ENCODE results near the gene CSNK1D.

Gene CSNK1D

DNA sequence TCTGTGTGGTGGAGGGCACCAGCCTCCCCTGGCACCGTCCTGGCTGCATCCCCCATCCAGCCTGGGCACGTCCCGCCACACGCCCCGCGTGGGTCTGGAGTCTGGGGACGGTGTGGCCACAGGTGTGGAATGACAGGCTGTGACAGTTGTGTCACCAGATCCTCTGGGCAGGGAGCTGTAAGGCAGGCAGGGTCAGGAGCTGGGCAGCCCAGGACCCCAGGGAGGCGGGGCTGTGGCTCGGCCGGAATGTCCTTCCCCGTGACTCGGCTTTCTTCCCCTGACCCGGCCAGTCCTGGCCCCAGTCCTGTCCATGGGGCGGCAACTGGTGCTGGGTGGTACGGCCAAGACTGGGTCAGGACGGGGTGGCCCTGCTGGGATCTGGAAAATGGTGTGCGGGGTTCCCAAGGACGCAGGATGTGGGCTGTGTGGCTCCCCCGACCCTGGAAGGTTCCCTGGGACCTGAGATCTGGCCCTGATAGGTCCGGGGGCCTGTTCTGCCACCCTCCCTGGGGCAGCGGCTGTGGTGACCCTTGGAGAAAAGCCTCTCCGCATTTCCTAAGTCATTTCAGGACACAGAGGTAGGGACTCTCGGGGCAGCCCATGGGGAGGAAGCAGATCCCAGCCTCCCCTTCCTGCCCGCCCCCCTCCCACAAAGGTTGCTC lies 48.0 kb downstream of the CSNK1D start:
- TF ChIP-seq POLR2AphosphoS5 (IDR thresholded peaks at IDR 0.05; ENCODE audit: low read depth, low read length) = no peak

DNA sequence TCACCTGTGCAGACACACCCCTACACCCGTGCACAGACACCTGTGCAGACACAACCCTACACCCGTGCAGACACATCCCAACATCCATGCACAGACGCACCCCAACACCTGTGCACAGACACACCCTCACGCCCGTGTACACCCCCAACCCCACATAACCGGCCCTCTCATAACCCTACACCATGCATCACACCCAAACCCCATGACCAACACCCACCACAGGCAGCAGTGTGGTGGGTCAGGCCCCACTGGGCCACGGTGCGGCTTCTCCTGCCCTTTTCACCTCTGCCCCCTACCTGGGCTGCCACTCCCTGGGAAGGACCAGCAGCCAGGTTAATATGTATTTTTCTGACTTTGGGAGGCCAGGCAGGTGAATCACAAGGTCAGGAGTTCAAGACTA lies 48.8 kb downstream of the CSNK1D start:
- TF ChIP-seq TAF1 (IDR thresholded peaks at IDR 0.05; ENCODE audit: borderline replicate concordance, insufficient read depth, low read length) (no peak), SIN3A (IDR thresholded peaks at IDR 0.05; ENCODE audit: borderline replicate concordance, insufficient read depth, low read length) (no peak), POLR2AphosphoS5 (IDR thresholded peaks at IDR 0.05; ENCODE audit: low read depth, low read length) (no peak), FOXP2 (optimal IDR thresholded peaks at IDR 0.05; ENCODE audit: borderline replicate concordance, extremely low read depth, extremely low read length, insufficient read depth) (no peak)
- TF ChIP-seq, protein P1, sequence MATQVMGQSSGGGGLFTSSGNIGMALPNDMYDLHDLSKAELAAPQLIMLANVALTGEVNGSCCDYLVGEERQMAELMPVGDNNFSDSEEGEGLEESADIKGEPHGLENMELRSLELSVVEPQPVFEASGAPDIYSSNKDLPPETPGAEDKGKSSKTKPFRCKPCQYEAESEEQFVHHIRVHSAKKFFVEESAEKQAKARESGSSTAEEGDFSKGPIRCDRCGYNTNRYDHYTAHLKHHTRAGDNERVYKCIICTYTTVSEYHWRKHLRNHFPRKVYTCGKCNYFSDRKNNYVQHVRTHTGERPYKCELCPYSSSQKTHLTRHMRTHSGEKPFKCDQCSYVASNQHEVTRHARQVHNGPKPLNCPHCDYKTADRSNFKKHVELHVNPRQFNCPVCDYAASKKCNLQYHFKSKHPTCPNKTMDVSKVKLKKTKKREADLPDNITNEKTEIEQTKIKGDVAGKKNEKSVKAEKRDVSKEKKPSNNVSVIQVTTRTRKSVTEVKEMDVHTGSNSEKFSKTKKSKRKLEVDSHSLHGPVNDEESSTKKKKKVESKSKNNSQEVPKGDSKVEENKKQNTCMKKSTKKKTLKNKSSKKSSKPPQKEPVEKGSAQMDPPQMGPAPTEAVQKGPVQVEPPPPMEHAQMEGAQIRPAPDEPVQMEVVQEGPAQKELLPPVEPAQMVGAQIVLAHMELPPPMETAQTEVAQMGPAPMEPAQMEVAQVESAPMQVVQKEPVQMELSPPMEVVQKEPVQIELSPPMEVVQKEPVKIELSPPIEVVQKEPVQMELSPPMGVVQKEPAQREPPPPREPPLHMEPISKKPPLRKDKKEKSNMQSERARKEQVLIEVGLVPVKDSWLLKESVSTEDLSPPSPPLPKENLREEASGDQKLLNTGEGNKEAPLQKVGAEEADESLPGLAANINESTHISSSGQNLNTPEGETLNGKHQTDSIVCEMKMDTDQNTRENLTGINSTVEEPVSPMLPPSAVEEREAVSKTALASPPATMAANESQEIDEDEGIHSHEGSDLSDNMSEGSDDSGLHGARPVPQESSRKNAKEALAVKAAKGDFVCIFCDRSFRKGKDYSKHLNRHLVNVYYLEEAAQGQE (IDR thresholded peaks at IDR 0.05; ENCODE audit: insufficient read depth in 1 of 2, low read depth in 2 of 2, low read length in 2 of 2) = no peak

DNA sequence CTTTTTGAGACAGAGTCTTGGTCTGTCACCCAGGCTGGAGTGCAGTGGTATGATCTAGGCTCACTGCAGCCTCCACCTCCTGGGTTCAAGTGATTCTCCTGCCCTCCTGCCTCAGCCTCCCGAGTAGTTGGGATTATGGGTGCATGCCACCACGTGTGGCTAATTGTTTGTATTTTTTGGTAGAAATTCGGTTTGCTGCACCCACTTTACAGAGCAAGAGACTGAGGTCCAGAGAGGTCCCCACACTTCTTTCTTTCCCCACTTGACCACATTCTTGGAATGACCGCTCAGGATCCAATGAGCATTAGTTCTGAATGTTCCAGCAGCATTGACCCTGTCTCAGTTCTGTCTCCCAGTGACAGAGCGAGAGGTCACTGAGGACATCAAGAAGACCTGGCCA lies 50.0 kb downstream of the CSNK1D start:
- TF ChIP-seq, protein P1 (IDR thresholded peaks at IDR 0.05; ENCODE audit: insufficient read depth in 1 of 2, low read depth in 2 of 2, low read length in 2 of 2) = no peak
- no peak for TF ChIP-seq TAF1 (IDR thresholded peaks at IDR 0.05; ENCODE audit: borderline replicate concordance, insufficient read depth, low read length)
- no peak for TF ChIP-seq SIN3A (IDR thresholded peaks at IDR 0.05; ENCODE audit: borderline replicate concordance, insufficient read depth, low read length)
- TF ChIP-seq FOXP2 (optimal IDR thresholded peaks at IDR 0.05; ENCODE audit: borderline replicate concordance, extremely low read depth, extremely low read length, insufficient read depth) = no peak
- no peak for TF ChIP-seq POLR2AphosphoS5 (IDR thresholded peaks at IDR 0.05; ENCODE audit: low read depth, low read length)

DNA sequence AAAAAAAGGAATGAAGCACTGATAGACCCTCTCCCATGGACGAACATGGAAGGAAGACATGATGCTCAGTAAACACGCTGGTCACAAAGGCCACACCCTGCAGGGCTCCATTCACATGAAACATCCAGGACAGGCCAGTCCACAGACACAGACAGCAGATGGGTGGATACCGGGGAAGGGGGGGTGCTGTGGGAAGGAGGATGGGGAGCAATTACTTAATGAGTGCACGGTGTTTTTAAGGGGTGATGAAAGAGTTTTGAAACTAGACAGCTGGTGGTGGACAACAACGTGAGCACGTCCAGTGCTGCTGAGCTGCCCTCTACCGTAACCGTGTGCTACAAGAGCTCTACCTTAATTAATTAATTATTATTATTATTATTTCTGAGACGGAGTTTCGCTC lies 50.7 kb downstream of the CSNK1D start:
- TF ChIP-seq SIN3A (IDR thresholded peaks at IDR 0.05; ENCODE audit: borderline replicate concordance, insufficient read depth, low read length) = no peak
- no peak for TF ChIP-seq POLR2AphosphoS5 (IDR thresholded peaks at IDR 0.05; ENCODE audit: low read depth, low read length)
- TF ChIP-seq TAF1 (IDR thresholded peaks at IDR 0.05; ENCODE audit: borderline replicate concordance, insufficient read depth, low read length) = no peak
- TF ChIP-seq, protein P1 (IDR thresholded peaks at IDR 0.05; ENCODE audit: insufficient read depth in 1 of 2, low read depth in 2 of 2, low read length in 2 of 2) = no peak
- TF ChIP-seq FOXP2 (optimal IDR thresholded peaks at IDR 0.05; ENCODE audit: borderline replicate concordance, extremely low read depth, extremely low read length, insufficient read depth) = no peak

DNA sequence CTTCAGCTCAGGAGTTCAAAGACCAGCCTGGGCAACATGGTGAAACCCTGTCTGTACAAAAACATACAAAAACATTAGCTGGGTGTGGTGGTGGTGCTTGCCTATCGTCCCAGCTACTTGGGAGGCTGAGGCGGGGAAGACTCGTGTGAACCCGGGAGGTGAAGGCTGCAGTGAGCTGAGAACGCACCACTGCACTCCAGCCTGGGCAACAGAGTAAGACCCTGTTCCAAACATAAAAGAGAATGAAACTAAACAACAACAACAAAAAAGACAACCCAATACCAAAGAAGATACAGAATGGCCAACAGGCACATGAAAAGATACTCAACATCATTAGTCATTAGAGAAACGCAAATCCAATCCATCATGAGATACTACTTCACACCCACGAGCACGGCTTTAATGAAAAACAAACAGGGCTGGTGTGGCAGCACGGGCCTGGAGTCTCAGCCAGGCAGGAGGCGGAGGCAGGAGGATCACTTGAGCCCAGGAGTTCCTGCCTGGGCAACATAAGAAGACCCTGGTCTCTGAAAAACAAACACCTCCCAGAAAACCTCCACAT lies 52.1 kb downstream of the CSNK1D start:
- TF ChIP-seq POLR2AphosphoS5 (IDR thresholded peaks at IDR 0.05; ENCODE audit: low read depth, low read length) (no peak), FOXP2 (optimal IDR thresholded peaks at IDR 0.05; ENCODE audit: borderline replicate concordance, extremely low read depth, extremely low read length, insufficient read depth) (no peak), TAF1 (IDR thresholded peaks at IDR 0.05; ENCODE audit: borderline replicate concordance, insufficient read depth, low read length) (no peak), SIN3A (IDR thresholded peaks at IDR 0.05; ENCODE audit: borderline replicate concordance, insufficient read depth, low read length) (no peak)
- TF ChIP-seq, protein P1 (IDR thresholded peaks at IDR 0.05; ENCODE audit: insufficient read depth in 1 of 2, low read depth in 2 of 2, low read length in 2 of 2) = no peak

All from PFSK-1 (cell line).